Uterus (tissue), 2 donors: ENCODE data around the gene FILIP1.

ENCODE experiments used
- POLR2A ChIP-seq, 2 donors: fragments of 450-650 bp; IDR thresholded peaks; one replicate each; pipeline ENCODE4 v1.6.1; 2016; ENCODE audit warnings: antibody characterized with exemption in 2 of 2, mild to moderate bottlenecking in 1 of 2, moderate library complexity in 1 of 2
- TF ChIP-seq, protein P1 (sequence below), 4 experiments: fragments of 200-600 bp in 2 of 4; fragments of 450-650 bp in 2 of 4; sonication (generic) in 2 of 4; IDR thresholded peaks; one replicate each; pipeline ENCODE4 v1.5.1; 2016 to 2019; ENCODE audit warnings: antibody characterized with exemption in 4 of 4, mild to moderate bottlenecking in 2 of 4, moderate library complexity in 1 of 4

DNA sequence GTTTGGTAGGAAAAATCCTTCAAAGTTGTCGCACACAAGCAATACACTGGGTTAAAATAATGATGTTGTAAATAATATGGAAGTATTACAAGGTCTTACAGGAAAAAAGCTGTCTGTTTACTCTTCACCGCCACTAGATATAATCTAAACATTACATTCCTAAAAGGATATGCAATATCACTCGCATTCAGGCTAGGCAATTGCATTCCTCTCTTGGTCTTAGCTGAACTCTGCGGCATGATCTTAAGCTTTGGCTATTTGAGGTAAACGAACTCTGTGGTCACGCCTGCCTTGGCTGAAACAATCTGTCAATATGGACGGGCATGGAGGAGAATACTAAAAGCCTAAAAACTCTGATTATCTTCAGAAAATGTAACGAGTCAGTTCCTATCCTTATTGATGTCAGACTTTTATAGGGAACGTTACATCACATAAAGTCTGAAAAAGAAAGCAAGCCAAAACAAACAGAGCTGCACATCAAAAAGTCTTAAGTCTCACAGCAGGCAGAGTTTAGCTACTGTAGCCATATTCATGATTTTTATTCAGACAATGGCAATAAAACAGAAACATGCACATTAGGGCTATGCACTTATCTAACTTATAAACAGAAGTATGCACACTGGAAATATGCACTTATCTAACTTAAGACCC lies 30.8 kb upstream of the FILIP1 start:
- TF ChIP-seq, protein P1, sequence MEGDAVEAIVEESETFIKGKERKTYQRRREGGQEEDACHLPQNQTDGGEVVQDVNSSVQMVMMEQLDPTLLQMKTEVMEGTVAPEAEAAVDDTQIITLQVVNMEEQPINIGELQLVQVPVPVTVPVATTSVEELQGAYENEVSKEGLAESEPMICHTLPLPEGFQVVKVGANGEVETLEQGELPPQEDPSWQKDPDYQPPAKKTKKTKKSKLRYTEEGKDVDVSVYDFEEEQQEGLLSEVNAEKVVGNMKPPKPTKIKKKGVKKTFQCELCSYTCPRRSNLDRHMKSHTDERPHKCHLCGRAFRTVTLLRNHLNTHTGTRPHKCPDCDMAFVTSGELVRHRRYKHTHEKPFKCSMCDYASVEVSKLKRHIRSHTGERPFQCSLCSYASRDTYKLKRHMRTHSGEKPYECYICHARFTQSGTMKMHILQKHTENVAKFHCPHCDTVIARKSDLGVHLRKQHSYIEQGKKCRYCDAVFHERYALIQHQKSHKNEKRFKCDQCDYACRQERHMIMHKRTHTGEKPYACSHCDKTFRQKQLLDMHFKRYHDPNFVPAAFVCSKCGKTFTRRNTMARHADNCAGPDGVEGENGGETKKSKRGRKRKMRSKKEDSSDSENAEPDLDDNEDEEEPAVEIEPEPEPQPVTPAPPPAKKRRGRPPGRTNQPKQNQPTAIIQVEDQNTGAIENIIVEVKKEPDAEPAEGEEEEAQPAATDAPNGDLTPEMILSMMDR (IDR thresholded peaks at IDR 0.05) = no peak
- TF ChIP-seq POLR2A (IDR thresholded peaks at IDR 0.05) = no peak
